ENCODE data around the gene CLDN14. TPM values are rescaled to one million over a fixed set of nuclear protein-coding genes. Genes with fewer than 3 reads are reported as not detected.
"Not testable (repeated sequence)": the region's sequence is repeated elsewhere in the genome, so short reads cannot be mapped to it uniquely, and the experiment has no call there.

Gene CLDN14
- total RNA-seq, 4 donors from 2014 or later, result not detected

DNA sequence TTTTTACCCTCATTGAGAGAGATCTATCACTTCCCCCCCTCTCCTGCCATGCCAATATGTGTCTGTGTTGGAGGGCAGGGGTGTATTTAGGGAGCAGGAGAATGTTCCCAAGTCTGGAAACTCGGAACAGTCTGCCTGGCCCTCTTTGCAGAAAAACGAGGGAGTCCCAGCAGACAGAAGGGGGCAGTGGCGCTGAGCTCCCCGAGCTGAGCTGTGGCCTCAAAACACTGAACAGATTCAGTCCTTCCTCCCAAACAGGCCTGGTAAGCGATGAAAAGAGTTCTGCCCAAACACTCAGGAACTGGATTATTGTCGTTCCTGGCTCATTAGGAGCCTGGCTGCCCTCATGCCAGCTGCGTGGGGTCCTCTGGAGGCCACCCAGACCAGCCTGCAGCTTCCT, 981 bp downstream of the CLDN14 start:
- Histone ChIP-seq H3K27ac (replicated peaks in 1 of 4) (no peak overlapping the region), H3K36me3 (no peaks in the 10 kb centered on the region), H3K4me3 (no peak overlapping the region), H3K27me3 (peaks cover 0 to 4% (median 0%) of the 10 kb centered on the region in 4 donors), H3K9me3 (no peaks in the 10 kb centered on the region), H3K4me1 (no peaks in the 10 kb centered on the region)
- DNase-seq (ENCODE audit: extremely low spot score), result no peak
- 73% methylated on average over 7 of the region's 7 CpGs for WGBS
- intact Hi-C loops (cut with DNase I), result no loop called here
- TF ChIP-seq EP300 (IDR thresholded peaks at IDR 0.05) (no peak), POLR2AphosphoS5 (IDR thresholded peaks at IDR 0.05) (no peak)
- TF ChIP-seq, protein P1, sequence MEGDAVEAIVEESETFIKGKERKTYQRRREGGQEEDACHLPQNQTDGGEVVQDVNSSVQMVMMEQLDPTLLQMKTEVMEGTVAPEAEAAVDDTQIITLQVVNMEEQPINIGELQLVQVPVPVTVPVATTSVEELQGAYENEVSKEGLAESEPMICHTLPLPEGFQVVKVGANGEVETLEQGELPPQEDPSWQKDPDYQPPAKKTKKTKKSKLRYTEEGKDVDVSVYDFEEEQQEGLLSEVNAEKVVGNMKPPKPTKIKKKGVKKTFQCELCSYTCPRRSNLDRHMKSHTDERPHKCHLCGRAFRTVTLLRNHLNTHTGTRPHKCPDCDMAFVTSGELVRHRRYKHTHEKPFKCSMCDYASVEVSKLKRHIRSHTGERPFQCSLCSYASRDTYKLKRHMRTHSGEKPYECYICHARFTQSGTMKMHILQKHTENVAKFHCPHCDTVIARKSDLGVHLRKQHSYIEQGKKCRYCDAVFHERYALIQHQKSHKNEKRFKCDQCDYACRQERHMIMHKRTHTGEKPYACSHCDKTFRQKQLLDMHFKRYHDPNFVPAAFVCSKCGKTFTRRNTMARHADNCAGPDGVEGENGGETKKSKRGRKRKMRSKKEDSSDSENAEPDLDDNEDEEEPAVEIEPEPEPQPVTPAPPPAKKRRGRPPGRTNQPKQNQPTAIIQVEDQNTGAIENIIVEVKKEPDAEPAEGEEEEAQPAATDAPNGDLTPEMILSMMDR (IDR thresholded peaks at IDR 0.05), result no peak

DNA sequence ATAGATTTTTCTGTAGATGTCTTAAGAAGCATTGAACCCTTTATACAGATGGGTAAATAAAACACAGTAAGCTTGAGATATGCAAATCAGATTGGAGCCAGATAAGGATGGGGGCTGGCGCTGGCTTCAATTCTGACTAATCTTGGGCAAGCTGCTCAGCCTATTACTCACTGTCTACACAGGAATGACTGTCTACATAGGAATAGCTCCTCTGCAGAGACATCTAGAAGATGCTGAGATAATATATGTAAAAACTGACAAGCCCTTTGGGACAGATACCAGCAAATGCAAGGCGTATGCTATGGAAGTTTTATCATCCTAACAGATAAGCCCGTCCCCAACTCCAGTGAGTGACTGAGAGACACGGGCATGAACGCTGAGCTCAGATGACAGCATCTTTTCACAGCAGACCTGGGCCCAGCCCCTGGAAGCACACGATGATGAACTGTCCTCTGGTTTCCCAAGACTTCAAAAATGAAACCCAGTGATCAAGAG, 1.7 kb downstream of the CLDN14 start:
- no peak overlapping the region for H3K27ac ChIP-seq (replicated peaks in 1 of 4)
- no peak for TF ChIP-seq EP300 (IDR thresholded peaks at IDR 0.05)
- no peaks in the 10 kb centered on the region for H3K36me3 ChIP-seq
- no peak overlapping the region for H3K4me3 ChIP-seq
- H3K9me3 ChIP-seq, result no peaks in the 10 kb centered on the region
- peaks cover 0 to 4% (median 0%) of the 10 kb centered on the region in 4 donors for H3K27me3 ChIP-seq
- intact Hi-C loops (cut with DNase I), result no loop called here
- no peak for DNase-seq (ENCODE audit: extremely low spot score)
- no peaks in the 10 kb centered on the region for H3K4me1 ChIP-seq
- 86% methylated on average over 6 of the region's 6 CpGs for WGBS

DNA sequence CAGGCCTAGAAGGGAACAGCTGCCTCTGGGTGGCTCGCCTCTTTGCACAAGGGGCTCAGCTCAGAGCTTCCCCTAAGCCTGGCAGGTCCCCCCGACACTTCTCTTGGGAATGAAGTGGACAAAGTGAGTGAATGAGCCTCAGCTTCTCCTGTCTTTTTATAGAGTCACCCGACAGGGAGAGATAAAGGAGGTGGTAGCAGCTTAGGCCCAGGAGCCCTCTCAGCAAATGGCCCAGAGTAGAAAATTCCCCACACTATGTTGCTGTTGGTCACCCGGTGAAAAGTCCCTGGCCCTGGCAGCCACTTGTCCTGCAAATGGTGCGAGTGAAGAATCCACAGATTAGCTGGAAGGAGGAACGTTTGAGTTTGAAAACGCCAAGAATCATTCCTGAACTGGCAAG, 2.4 kb downstream of the CLDN14 start:
- Histone ChIP-seq H3K9me3 (peaks cover 0 to under 1% (median 0%) of the 10 kb centered on the region in 4 donors), H3K27ac (replicated peaks in 1 of 4) (no peak overlapping the region), H3K27me3 (peaks cover 0 to 4% (median 0%) of the 10 kb centered on the region in 4 donors), H3K4me3 (no peak overlapping the region), H3K4me1 (no peaks in the 10 kb centered on the region), H3K36me3 (no peaks in the 10 kb centered on the region)
- intact Hi-C loops (cut with DNase I), result no loop called here
- TF ChIP-seq POLR2A (IDR thresholded peaks at IDR 0.05; ENCODE audit: low read depth) (no peak), POLR2AphosphoS5 (IDR thresholded peaks at IDR 0.05) (no peak), EP300 (IDR thresholded peaks at IDR 0.05) (no peak)
- TF ChIP-seq, protein P1 (IDR thresholded peaks at IDR 0.05), result no peak
- no peak for DNase-seq (ENCODE audit: extremely low spot score)
- WGBS, result 85% methylated on average over 7 of the region's 7 CpGs

DNA sequence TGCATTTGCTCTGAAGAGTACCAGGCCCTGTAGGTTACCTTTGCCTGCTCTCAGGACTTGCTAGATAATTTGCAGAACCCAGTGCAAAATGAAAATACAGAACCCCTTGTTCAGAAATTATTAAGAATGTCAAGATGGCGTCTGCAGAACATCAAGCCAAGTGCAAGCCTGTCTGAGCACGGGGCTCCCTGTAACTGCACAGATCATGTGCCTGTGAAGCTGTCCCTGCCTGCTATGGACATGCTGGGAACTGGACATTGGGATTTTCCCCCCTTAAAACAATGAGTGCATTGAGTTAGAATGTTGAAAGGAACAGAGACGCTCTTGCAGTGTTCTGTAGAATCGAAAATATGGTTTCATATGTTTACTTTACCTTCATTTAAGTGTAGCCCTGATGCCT, 2.9 kb downstream of the CLDN14 start:
- peaks cover 0 to 5% (median 0%) of the 10 kb centered on the region in 4 donors for H3K9me3 ChIP-seq
- intact Hi-C loops (cut with DNase I), result no loop called here
- H3K36me3 ChIP-seq, result no peaks in the 10 kb centered on the region
- TF ChIP-seq POLR2AphosphoS5 (IDR thresholded peaks at IDR 0.05) (no peak), POLR2A (IDR thresholded peaks at IDR 0.05; ENCODE audit: low read depth) (no peak), EP300 (IDR thresholded peaks at IDR 0.05) (no peak)
- TF ChIP-seq, protein P1 (IDR thresholded peaks at IDR 0.05), result no peak
- H3K27me3 ChIP-seq, result peaks cover 0 to 8% (median 0%) of the 10 kb centered on the region in 4 donors
- no peak overlapping the region for H3K27ac ChIP-seq (replicated peaks in 1 of 4)
- DNase-seq (ENCODE audit: extremely low spot score), result no peak
- 60% methylated on average over 4 of the region's 4 CpGs for WGBS
- H3K4me3 ChIP-seq, result no peak overlapping the region
- no peaks in the 10 kb centered on the region for H3K4me1 ChIP-seq

DNA sequence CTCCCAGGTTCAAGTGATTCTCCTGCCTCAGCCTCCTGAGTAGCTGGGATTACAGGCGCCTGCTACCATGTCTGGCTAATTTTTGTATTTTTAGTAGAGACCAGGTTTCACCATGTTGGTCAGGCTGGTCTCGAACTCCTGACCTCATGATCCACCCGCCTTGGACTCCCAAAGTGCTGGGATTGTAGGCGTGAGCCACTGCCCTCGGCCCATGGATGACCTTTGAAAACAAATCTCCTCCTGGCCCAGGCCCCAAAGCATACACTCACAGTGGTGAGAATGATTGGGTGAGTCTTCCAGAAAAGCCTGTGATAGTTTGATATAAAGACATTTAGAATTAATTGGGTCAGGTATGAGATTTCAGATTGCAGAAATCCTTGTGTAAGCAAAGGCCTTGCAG, 3.4 kb downstream of the CLDN14 start:
- H3K27ac ChIP-seq (replicated peaks in 1 of 4); H3K36me3 ChIP-seq; H3K9me3 ChIP-seq; DNase-seq (ENCODE audit: extremely low spot score); H3K27me3 ChIP-seq; H3K4me3 ChIP-seq; H3K4me1 ChIP-seq; intact Hi-C loops (cut with DNase I): not testable (repeated sequence)
- WGBS, result 81% methylated on average over 5 of the region's 5 CpGs

DNA sequence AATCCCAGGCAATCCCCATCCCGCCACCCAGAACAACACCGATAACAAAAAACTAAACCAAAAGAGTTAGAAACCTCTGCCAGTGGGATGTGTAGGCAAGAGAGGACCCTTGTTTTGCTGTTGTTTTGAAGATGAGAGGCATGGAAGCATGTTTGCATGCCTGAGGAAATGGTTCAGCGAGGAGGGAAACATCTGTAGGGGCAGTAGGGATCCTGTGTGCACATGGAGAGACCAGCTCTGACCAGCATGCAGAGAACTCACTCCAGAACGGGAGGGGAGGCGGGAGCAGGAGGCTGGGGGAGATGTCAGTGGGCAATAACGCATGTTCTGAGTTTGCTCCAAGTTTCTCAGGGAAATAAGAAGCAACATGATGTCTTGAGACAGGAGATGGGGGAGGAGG, 5.3 kb downstream of the CLDN14 start:
- Histone ChIP-seq H3K4me3 (no peak overlapping the region), H3K4me1 (no peaks in the 10 kb centered on the region), H3K36me3 (no peaks in the 10 kb centered on the region), H3K27ac (replicated peaks in 1 of 4) (no peak overlapping the region), H3K9me3 (peaks cover 0 to 5% (median 0%) of the 10 kb centered on the region in 4 donors), H3K27me3 (peaks cover 0 to 8% (median 0%) of the 10 kb centered on the region in 4 donors)
- 83% methylated on average over 6 of the region's 6 CpGs for WGBS
- no peak for DNase-seq (ENCODE audit: extremely low spot score)
- no peak for TF ChIP-seq POLR2AphosphoS5 (IDR thresholded peaks at IDR 0.05)
- no peak for TF ChIP-seq POLR2A (IDR thresholded peaks at IDR 0.05; ENCODE audit: low read depth)
- no peak for TF ChIP-seq EP300 (IDR thresholded peaks at IDR 0.05)
- TF ChIP-seq, protein P1 (IDR thresholded peaks at IDR 0.05), result no peak
- intact Hi-C loops (cut with DNase I), result no loop called here

Data from esophagus muscularis mucosa (tissue), 4 donors.